ENCODE results near the gene RREB1. TPM values are rescaled to one million over a fixed set of nuclear protein-coding genes. Genes with fewer than 3 reads are reported as not detected.

The RREB1 gene
- total and polyA plus RNA-seq, 7 experiments from 2014 or later, result 4.2 to 56.7 (median 49.2) TPM

DNA sequence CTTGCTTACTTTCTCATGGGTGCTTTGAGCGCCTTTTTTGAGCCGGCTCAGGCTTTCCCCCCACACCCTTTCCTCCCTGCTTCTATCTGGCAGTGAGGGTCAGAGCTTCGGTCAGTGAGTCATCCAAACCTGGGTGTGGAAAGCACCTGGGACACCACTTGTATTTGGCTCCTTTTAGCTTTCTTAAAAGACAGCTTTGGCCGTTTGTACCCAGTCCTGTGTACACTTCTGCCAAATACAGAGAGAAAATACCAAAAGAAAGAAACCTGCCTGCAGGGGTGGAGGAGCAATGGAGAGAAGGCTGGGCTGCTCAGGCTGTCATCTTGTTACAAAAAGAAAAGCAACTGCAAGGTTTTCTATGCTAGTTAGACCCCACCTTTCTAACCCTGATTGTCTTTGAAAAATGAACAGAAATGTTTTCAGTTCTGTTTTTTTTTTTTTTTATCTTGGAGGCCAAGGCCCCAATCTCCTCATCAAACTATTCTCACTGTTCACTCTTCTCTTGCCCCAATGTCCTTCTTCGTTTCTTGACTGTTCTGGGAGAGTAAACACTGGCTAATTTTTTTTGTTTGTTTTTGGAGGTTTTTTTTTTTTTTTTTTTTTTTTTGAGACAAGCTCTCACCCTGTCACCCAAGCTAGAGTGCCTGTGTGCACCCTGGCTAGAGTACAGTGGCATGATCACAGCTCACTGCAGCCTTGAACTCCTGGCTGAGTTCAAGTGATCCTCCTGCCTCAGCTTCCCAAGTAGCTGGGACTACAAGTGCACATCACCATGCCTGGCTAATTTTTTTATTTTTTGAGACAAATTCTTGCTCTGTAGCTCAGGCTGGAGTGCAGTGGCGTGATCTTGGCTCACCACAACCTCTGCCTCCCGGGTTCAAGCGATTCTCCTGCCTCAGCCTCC is 128.8 kb downstream of the RREB1 start:
- Histone ChIP-seq H3K9me3 (ENCODE audit: control insufficient read depth in 2 of 3, low read length in 3 of 3) (no peaks in the 10 kb centered on the region), H3K36me3 (ENCODE audit: control insufficient read depth in 2 of 3, insufficient read depth in 3 of 3, low read length in 3 of 3) (peaks cover 0 to 61% (median 0%) of the 10 kb centered on the region in 3 experiments), H3K27me3 (ENCODE audit: control insufficient read depth in 2 of 2, insufficient read depth in 2 of 2, low read length in 2 of 2) (no peaks in the 10 kb centered on the region), H3K27ac (ENCODE audit: low read depth, low read length) (no peak overlapping the region), H3K4me1 (ENCODE audit: control insufficient read depth in 2 of 2, insufficient read depth in 2 of 2, low read length in 2 of 2) (peaks cover 0 to 9% of the 10 kb centered on the region in 2 donors), H3K4me3 (ENCODE audit: low read length) (no peak overlapping the region)
- H3K36me3 Mint-ChIP-seq, result peaks cover 3 to 24% (median 14%) of the 10 kb centered on the region in 5 donors
- no peak overlapping the region for H3K4me3 Mint-ChIP-seq
- peaks cover 0 to 1% (median 0%) of the 10 kb centered on the region in 11 donors for H3K9me3 Mint-ChIP-seq
- no peak for ATAC-seq
- no peak for DNase-seq
- H3K27ac Mint-ChIP-seq, result peak overlapping the region in 7 of 9 donors; percentile 9 to 80 (median 33)
- intact Hi-C loops (cut with micrococcal nuclease), result no loop called here
- CTCF ChIA-PET, result interaction anchor here (0.6 to 2.1 kb wide), 2 partner anchors 101 to 512 kb away, joined by 5 to 6 read pairs; no protein-coding TSS in a partner anchor
- H3K4me1 Mint-ChIP-seq, result peaks cover 12 to 36% (median 14%) of the 10 kb centered on the region in 7 donors
- no peaks in the 10 kb centered on the region for H3K27me3 Mint-ChIP-seq
- POLR2A ChIA-PET, result no interaction called here

DNA sequence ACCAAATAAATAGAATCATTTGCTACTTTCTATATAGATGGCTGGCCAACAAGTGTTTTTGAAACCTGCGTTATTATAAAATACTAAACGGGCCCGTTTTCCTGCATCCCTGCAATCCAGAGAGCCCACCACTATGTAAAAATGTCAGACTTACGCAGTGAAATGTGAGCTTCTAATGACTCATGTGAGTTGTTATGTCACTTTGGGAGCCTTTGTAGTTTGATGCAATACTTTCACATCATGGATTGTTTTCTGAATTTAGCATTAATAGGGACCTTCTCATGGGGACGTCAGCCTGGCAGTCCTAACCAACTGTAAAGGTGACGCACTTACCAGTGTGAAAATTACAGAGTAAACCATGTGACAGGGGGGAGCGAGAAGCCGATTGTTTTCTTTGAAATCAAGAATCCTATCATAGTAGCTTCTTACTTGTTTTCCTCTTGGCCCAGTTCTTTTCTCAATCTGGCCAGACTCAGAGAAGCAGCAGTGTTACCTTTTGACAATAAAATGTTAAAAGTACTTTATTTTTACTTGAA is 130.0 kb downstream of the RREB1 start:
- no peaks in the 10 kb centered on the region for H3K27me3 ChIP-seq (ENCODE audit: control insufficient read depth in 2 of 2, insufficient read depth in 2 of 2, low read length in 2 of 2)
- H3K27ac ChIP-seq (ENCODE audit: low read depth, low read length), result no peak overlapping the region
- ChIA-PET POLR2A (no interaction called here), CTCF (interaction anchor here (1.7 kb wide), 1 partner anchor 561 kb away, joined by 7 read pairs; no protein-coding TSS in a partner anchor)
- Mint-ChIP-seq H3K9me3 (peaks cover 0 to 1% (median 0%) of the 10 kb centered on the region in 11 donors), H3K4me3 (no peak overlapping the region), H3K36me3 (peaks cover 0 to 18% (median 7%) of the 10 kb centered on the region in 5 donors), H3K27me3 (no peaks in the 10 kb centered on the region), H3K4me1 (peaks cover 6 to 36% (median 16%) of the 10 kb centered on the region in 7 donors), H3K27ac (peak overlapping the region in 4 of 9 donors; percentile 17 to 61 (median 41))
- no peaks in the 10 kb centered on the region for H3K4me1 ChIP-seq (ENCODE audit: control insufficient read depth in 2 of 2, insufficient read depth in 2 of 2, low read length in 2 of 2)
- no peak for ATAC-seq
- no peaks in the 10 kb centered on the region for H3K9me3 ChIP-seq (ENCODE audit: control insufficient read depth in 2 of 3, low read length in 3 of 3)
- H3K36me3 ChIP-seq (ENCODE audit: control insufficient read depth in 2 of 3, insufficient read depth in 3 of 3, low read length in 3 of 3), result peaks cover 0 to 52% (median 0%) of the 10 kb centered on the region in 3 experiments
- H3K4me3 ChIP-seq (ENCODE audit: low read length), result no peak overlapping the region
- DNase-seq, result no peak
- intact Hi-C loops (cut with micrococcal nuclease), result loop anchor here (1.0 kb wide), 3 partner anchors 186 to 560 kb away; no protein-coding TSS in a partner anchor

DNA sequence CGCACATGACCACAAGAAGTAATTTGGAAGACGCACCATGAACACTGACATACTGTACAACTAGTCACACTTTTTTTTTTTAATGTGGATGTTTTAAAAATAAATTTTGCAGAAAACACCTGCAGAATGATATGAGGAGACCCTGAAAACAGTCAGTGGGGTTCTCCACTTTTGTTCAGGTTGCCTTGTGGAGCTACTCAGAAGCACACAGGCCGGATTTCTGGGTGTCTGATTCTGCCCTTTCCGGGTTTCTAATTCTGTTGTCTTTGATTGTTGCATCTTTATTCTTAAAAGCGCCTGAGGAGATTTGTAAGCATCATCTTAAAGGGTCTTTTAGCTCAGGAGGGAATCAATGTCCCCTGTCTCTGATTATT is 130.8 kb downstream of the RREB1 start:
- Mint-ChIP-seq H3K27me3 (no peaks in the 10 kb centered on the region), H3K4me1 (peaks cover 14 to 44% (median 24%) of the 10 kb centered on the region in 7 donors), H3K27ac (peak overlapping the region in 6 of 9 donors; percentile 34 to 88 (median 58)), H3K4me3 (no peak overlapping the region), H3K9me3 (peaks cover 0 to 1% (median 0%) of the 10 kb centered on the region in 11 donors), H3K36me3 (peaks cover 0 to 17% (median 7%) of the 10 kb centered on the region in 5 donors)
- H3K4me3 ChIP-seq (ENCODE audit: low read length), result no peak overlapping the region
- DNase-seq (no peak), ATAC-seq (no peak)
- peaks cover 0 to 6% of the 10 kb centered on the region in 2 donors for H3K4me1 ChIP-seq (ENCODE audit: control insufficient read depth in 2 of 2, insufficient read depth in 2 of 2, low read length in 2 of 2)
- intact Hi-C loops (cut with micrococcal nuclease), result loop anchor here (1.0 kb wide), 3 partner anchors 187 to 561 kb away; no protein-coding TSS in a partner anchor
- no peaks in the 10 kb centered on the region for H3K9me3 ChIP-seq (ENCODE audit: control insufficient read depth in 2 of 3, low read length in 3 of 3)
- H3K36me3 ChIP-seq (ENCODE audit: control insufficient read depth in 2 of 3, insufficient read depth in 3 of 3, low read length in 3 of 3), result peaks cover 0 to 51% (median 0%) of the 10 kb centered on the region in 3 experiments
- no peaks in the 10 kb centered on the region for H3K27me3 ChIP-seq (ENCODE audit: control insufficient read depth in 2 of 2, insufficient read depth in 2 of 2, low read length in 2 of 2)
- ChIA-PET CTCF (interaction anchor here (0.9 to 1.9 kb wide), 5 partner anchors 153 to 562 kb away, joined by 3 to 13 read pairs (median 7); no protein-coding TSS in a partner anchor), POLR2A (interaction anchor here (0.7 kb wide), 1 partner anchor 515 kb away, joined by 3 read pairs; no protein-coding TSS in a partner anchor)
- no peak overlapping the region for H3K27ac ChIP-seq (ENCODE audit: low read depth, low read length)

DNA sequence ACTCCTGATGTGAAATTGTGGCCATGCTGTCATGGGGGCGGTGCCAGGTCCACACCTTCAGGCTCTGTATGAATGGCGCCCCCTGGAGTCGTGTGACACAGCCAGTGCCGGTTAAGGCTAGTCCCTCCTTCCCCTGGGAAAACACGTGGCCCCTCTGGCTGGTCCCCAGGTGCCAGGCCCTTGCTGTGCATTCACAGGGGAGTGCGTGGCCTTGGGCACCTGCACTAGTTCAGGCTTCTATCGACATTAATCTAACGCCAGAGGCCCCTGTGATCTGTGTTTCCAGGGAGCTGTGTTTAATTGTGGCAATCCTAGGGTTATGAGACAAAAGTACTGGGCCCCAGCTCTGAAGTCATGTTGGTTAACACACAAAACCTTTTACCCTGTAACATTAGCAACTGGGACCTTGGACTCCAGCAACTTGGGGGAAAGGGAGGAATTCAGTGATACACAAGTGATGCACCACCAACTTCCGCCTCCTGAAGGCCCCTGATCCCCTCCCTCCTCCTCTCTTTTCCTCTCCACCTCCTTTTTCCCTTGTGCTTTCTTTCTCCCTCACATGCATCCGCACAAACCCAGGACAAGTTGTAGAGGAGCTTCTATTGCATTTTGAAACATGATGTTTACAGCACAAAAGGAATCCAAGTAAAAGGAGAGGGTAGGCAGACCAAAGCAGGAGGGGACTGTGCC is 131.3 kb downstream of the RREB1 start:
- DNase-seq, result peak; percentile 48 to 73 (median 67)
- peak; percentile 77 for ATAC-seq
- H3K36me3 Mint-ChIP-seq, result peaks cover 0 to 13% (median 7%) of the 10 kb centered on the region in 5 donors
- intact Hi-C loops (cut with micrococcal nuclease), result loop anchor here (1.0 kb wide), 3 partner anchors 188 to 562 kb away; no protein-coding TSS in a partner anchor
- H3K4me3 Mint-ChIP-seq, result no peak overlapping the region
- no peaks in the 10 kb centered on the region for H3K27me3 Mint-ChIP-seq
- POLR2A ChIA-PET, result interaction anchor here (0.7 to 0.8 kb wide), 2 partner anchors 332 to 516 kb away, joined by 3 read pairs; no protein-coding TSS in a partner anchor
- Histone ChIP-seq H3K9me3 (ENCODE audit: control insufficient read depth in 2 of 3, low read length in 3 of 3) (no peaks in the 10 kb centered on the region), H3K27me3 (ENCODE audit: control insufficient read depth in 2 of 2, insufficient read depth in 2 of 2, low read length in 2 of 2) (no peaks in the 10 kb centered on the region), H3K27ac (ENCODE audit: low read depth, low read length) (peak overlapping the region; percentile 2), H3K4me3 (ENCODE audit: low read length) (no peak overlapping the region), H3K4me1 (ENCODE audit: control insufficient read depth in 2 of 2, insufficient read depth in 2 of 2, low read length in 2 of 2) (peaks cover 0 to 6% of the 10 kb centered on the region in 2 donors), H3K36me3 (ENCODE audit: control insufficient read depth in 2 of 3, insufficient read depth in 3 of 3, low read length in 3 of 3) (peaks cover 0 to 46% (median 0%) of the 10 kb centered on the region in 3 experiments)
- H3K27ac Mint-ChIP-seq, result peak overlapping the region in 6 of 9 donors; percentile 39 to 88 (median 75)
- CTCF ChIA-PET, result interaction anchor here (0.7 to 1.9 kb wide), 8 partner anchors 35 to 562 kb away, joined by 3 to 13 read pairs (median 4); no protein-coding TSS in a partner anchor
- peaks cover 0 to 1% (median 0%) of the 10 kb centered on the region in 11 donors for H3K9me3 Mint-ChIP-seq
- H3K4me1 Mint-ChIP-seq, result peaks cover 17 to 41% (median 24%) of the 10 kb centered on the region in 7 donors

DNA sequence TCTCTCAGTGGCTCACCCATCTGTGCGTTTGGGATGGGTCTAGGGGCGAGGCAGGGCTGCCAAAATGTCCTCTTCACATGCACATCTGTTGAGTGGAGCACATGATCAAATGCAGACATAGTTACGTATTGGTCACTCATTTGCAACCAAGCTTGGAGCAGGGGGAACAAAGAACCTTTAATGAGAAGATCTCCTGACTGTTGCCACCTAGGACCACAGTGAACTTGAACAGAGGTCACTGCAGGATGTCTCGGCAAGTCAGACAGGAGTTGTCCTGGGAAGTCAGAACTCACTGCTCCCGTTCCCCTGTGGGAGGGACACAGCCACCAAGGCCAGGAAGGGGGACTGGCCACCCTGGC is 131.8 kb downstream of the RREB1 start:
- ChIA-PET CTCF (interaction anchor here (0.6 to 1.9 kb wide), 9 partner anchors 36 to 563 kb away, joined by 3 to 13 read pairs (median 4); no protein-coding TSS in a partner anchor), POLR2A (interaction anchor here (0.8 kb wide), 1 partner anchor 332 kb away, joined by 3 read pairs; no protein-coding TSS in a partner anchor)
- Histone ChIP-seq H3K36me3 (ENCODE audit: control insufficient read depth in 2 of 3, insufficient read depth in 3 of 3, low read length in 3 of 3) (peaks cover 0 to 41% (median 0%) of the 10 kb centered on the region in 3 experiments), H3K4me1 (ENCODE audit: control insufficient read depth in 2 of 2, insufficient read depth in 2 of 2, low read length in 2 of 2) (peaks cover 0 to 6% of the 10 kb centered on the region in 2 donors), H3K4me3 (ENCODE audit: low read length) (no peak overlapping the region), H3K27ac (ENCODE audit: low read depth, low read length) (no peak overlapping the region), H3K9me3 (ENCODE audit: control insufficient read depth in 2 of 3, low read length in 3 of 3) (no peaks in the 10 kb centered on the region), H3K27me3 (ENCODE audit: control insufficient read depth in 2 of 2, insufficient read depth in 2 of 2, low read length in 2 of 2) (no peaks in the 10 kb centered on the region)
- ATAC-seq (no peak), DNase-seq (no peak)
- peaks cover 17 to 37% (median 24%) of the 10 kb centered on the region in 7 donors for H3K4me1 Mint-ChIP-seq
- H3K4me3 Mint-ChIP-seq, result no peak overlapping the region
- peaks cover 0 to 1% (median 0%) of the 10 kb centered on the region in 11 donors for H3K9me3 Mint-ChIP-seq
- peak overlapping the region in 3 of 9 donors; percentile 26 to 81 (median 76) for H3K27ac Mint-ChIP-seq
- intact Hi-C loops (cut with micrococcal nuclease), result no loop called here
- H3K36me3 Mint-ChIP-seq, result peaks cover 0 to 9% (median 7%) of the 10 kb centered on the region in 5 donors
- no peaks in the 10 kb centered on the region for H3K27me3 Mint-ChIP-seq

All from naive thymus-derived CD4-positive, alpha-beta T cell (primary cell).